Measurements from ENCODE around the gene GRIA1.

Gene GRIA1

DNA sequence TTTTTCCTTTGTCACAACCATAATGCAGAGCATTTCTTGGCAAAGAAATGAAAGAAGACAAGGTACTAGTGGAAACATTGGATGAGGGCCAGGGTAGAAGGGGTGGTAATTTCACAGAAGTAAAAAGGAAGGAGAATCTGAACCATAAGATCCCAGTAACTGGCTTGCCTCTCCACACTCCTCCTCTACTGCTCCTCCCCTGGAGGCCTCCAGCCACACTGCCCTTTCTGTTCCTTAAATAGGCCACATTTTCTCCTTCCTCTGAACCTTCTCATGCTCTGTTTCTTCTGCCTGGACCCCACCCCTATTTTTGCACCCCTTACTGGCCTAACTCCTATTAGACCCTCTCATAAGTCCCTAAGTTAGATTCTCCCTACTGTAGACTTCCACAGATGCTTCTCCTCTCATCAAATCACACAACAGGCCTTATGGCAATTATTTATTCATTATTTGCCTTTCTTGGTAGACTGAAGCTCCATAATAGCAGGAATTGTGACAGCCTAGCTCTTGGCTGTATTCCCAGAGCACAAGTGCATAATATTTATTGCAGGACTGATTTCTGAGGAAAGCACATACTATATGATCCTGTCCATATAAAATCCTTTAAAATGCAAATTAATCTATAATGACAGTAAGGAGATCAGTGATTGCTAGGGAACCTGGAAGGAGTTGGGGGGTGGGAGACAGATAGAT lies 31.3 kb upstream of the GRIA1 start:
- DNase-seq (ENCODE audit: low spot score): no peak
- TF ChIP-seq, protein P1, sequence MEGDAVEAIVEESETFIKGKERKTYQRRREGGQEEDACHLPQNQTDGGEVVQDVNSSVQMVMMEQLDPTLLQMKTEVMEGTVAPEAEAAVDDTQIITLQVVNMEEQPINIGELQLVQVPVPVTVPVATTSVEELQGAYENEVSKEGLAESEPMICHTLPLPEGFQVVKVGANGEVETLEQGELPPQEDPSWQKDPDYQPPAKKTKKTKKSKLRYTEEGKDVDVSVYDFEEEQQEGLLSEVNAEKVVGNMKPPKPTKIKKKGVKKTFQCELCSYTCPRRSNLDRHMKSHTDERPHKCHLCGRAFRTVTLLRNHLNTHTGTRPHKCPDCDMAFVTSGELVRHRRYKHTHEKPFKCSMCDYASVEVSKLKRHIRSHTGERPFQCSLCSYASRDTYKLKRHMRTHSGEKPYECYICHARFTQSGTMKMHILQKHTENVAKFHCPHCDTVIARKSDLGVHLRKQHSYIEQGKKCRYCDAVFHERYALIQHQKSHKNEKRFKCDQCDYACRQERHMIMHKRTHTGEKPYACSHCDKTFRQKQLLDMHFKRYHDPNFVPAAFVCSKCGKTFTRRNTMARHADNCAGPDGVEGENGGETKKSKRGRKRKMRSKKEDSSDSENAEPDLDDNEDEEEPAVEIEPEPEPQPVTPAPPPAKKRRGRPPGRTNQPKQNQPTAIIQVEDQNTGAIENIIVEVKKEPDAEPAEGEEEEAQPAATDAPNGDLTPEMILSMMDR (IDR thresholded peaks at IDR 0.05; ENCODE audit: extremely low read depth, missing control alignments): no peak

- no peak for DNase-seq (ENCODE audit: low spot score)
- TF ChIP-seq, protein P1 (IDR thresholded peaks at IDR 0.05; ENCODE audit: extremely low read depth, missing control alignments): no peak
These were observed 30.0 kb upstream of the GRIA1 start for GRCh38 chr5:153460421-153460820.

DNA sequence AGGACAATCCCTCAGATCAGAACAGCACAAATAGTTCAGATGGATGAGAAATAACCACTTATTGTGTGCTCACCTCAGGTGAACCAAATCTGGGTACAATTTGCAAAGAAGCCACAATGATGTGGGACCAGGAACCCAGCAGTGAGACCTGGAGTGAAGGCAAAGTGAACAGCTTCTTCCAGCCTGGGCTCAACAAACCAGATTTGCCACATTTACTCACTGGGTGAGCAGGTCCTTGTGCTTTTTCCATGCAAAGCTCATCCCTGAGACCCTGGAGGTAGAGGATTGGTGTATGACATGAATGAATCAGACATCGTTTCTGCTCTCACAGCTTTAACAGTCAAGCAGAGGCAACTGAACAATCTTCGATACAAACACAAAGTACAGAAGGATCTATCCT lies 29.1 kb upstream of the GRIA1 start:
- DNase-seq (ENCODE audit: low spot score): no peak
- TF ChIP-seq, protein P1 (IDR thresholded peaks at IDR 0.05; ENCODE audit: extremely low read depth, missing control alignments): no peak

GRCh38 chr5:153463806-153464205 lies 26.7 kb upstream of the GRIA1 start:
- TF ChIP-seq, protein P1 (IDR thresholded peaks at IDR 0.05; ENCODE audit: extremely low read depth, missing control alignments): no peak
- DNase-seq (ENCODE audit: low spot score): no peak

DNA sequence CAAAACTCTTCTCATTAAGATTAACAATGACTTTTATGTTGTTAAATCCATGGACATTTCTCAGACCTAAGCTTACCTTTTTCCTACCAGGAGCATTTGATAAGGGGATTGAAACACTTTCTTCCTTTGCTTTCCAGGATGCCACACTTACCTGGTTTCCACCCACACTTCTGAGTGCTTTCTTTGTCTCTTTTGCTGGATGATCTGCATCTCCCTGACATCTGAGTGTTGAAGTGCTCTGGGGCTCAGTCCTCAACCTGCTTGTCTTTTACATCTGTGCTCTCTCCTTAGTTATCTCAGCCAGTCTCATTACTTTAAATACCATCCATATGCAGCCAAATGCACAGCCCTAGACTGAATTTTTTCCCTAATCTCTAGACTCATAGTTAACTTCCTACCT lies 22.9 kb upstream of the GRIA1 start:
- DNase-seq (ENCODE audit: low spot score): no peak
- TF ChIP-seq, protein P1 (IDR thresholded peaks at IDR 0.05; ENCODE audit: extremely low read depth, missing control alignments): no peak

GRCh38 chr5:153469423-153469822 lies 21.0 kb upstream of the GRIA1 start:
- TF ChIP-seq, protein P1 (IDR thresholded peaks at IDR 0.05; ENCODE audit: extremely low read depth, missing control alignments): no peak
- DNase-seq (ENCODE audit: low spot score): no peak

DNA sequence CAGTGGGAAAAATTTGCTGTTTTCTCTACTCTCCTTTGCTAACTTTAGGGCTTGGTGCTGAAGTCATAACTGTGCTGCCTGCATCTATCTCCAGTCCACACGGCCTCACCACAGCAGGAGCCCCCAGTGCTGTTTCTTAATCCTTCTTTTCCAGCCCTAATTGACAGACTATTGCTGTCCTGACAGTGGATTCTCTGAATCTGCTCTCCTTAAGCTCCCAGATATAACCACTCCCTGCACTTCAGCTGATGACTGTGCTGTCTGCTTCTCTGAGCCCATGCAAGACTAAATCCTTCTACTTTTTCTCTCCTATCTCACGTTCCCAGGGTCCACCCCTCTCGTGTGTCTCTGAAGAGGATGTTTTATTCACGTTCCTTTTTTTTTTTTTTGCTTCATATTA lies 19.7 kb upstream of the GRIA1 start:
- no peak for DNase-seq (ENCODE audit: low spot score)
- TF ChIP-seq, protein P1 (IDR thresholded peaks at IDR 0.05; ENCODE audit: extremely low read depth, missing control alignments): no peak
